Sigmoid colon (tissue), 7 donors: Measurements from ENCODE around the gene TSPAN18. TPM values are rescaled to one million over a fixed set of nuclear protein-coding genes. Genes with fewer than 3 reads are reported as not detected.

ENCODE experiments used
- DNase-seq: peaks from one replicate; pipeline ENCODE4 v3.0.0-alpha.2; 2019
- H3K27ac ChIP-seq, 4 donors: fragments of 200-600 bp; sonication (generic); one replicate each; pipeline ENCODE4 v1.5.1; 2016 to 2019; ENCODE audit warnings: mild to moderate bottlenecking in 1 of 4
- H3K27me3 ChIP-seq, 3 donors: fragments of 200-600 bp; sonication (generic); one replicate each; pipeline ENCODE4 v1.5.1; 2019; ENCODE audit warnings: mild to moderate bottlenecking in 1 of 3
- H3K36me3 ChIP-seq, 4 donors: fragments of 200-600 bp; sonication (generic); one replicate each; pipeline ENCODE4 v1.5.1; 2016 to 2019
- H3K4me1 ChIP-seq, 4 donors: fragments of 200-600 bp; sonication (generic); one replicate each; pipeline ENCODE4 v1.5.1; 2017 to 2019
- H3K4me3 ChIP-seq, 4 donors: fragments of 200-600 bp; sonication (generic); one replicate each; pipeline ENCODE4 v1.5.1; 2017 to 2019; ENCODE audit warnings: mild to moderate bottlenecking in 2 of 4, moderate library complexity in 1 of 4
- H3K9me3 ChIP-seq, 4 donors: fragments of 200-600 bp in 3 of 4; sonication (generic) in 3 of 4; one replicate each; pipeline versions ENCODE4 v1.5.1 to v1.6.1; 2013 to 2019
- EP300 ChIP-seq, 4 donors: sonication (generic); formaldehyde crosslinking; IDR thresholded peaks; one replicate each; pipeline ENCODE4 v1.6.1; 2017; ENCODE audit warnings: antibody characterized with exemption in 4 of 4
- POLR2A ChIP-seq, 2 donors: fragments of 450-650 bp; IDR thresholded peaks; one replicate each; pipeline ENCODE4 v1.6.1; 2016; ENCODE audit warnings: antibody characterized with exemption in 2 of 2, mild to moderate bottlenecking in 2 of 2, moderate library complexity in 2 of 2
- POLR2AphosphoS5 ChIP-seq, 4 donors: sonication (generic); formaldehyde crosslinking; IDR thresholded peaks; one replicate each; pipeline ENCODE4 v1.6.1; 2017; ENCODE audit warnings: antibody characterized with exemption in 4 of 4
- WGBS, 2 donors: extraction: QIAGEN DNeasy Blood & Tissue Kit; methylation state at CpG; one replicate each; pipeline ENCODE4 v1.1.7; 2013; 5-methylcytosine and 5-hydroxymethylcytosine counted together
- intact Hi-C: fragments of 100-400 bp; cut with DNase I; formaldehyde crosslinking; loops from one replicate; pipeline ENCODE4 v1.15.1; 2023
- polyA plus RNA-seq, 3 donors: library from polyadenylated mRNA; stranded (reverse); fragments of 200-250 nt; gene quantifications; one replicate each; pipeline ENCODE4 v1.2.3, GENCODE V29; 2013
- total RNA-seq, 4 donors: library from RNA; depleted of rRNA; stranded (reverse); fragments of >200 nt; gene quantifications; one replicate each; pipeline ENCODE4 v1.1.0, GENCODE V29; 2016
- TF ChIP-seq, protein P1 (sequence below), 4 experiments: fragments of 450-650 bp in 3 of 4; fragments of 200-600 bp in 1 of 4; IDR thresholded peaks; one replicate each; pipeline ENCODE4 v1.5.1; 2016 to 2019; ENCODE audit warnings: antibody characterized with exemption in 4 of 4, mild to moderate bottlenecking in 3 of 4, moderate library complexity in 2 of 4
- donor health status: healthy with polysubstance abuse.
- donor health status: Bipolar disorder and iron deficiency.
- donor health status: healthy.

The TSPAN18 gene
- total and polyA plus RNA-seq, 7 donors = 0.23 to 75.3 (median 13.8) TPM

DNA sequence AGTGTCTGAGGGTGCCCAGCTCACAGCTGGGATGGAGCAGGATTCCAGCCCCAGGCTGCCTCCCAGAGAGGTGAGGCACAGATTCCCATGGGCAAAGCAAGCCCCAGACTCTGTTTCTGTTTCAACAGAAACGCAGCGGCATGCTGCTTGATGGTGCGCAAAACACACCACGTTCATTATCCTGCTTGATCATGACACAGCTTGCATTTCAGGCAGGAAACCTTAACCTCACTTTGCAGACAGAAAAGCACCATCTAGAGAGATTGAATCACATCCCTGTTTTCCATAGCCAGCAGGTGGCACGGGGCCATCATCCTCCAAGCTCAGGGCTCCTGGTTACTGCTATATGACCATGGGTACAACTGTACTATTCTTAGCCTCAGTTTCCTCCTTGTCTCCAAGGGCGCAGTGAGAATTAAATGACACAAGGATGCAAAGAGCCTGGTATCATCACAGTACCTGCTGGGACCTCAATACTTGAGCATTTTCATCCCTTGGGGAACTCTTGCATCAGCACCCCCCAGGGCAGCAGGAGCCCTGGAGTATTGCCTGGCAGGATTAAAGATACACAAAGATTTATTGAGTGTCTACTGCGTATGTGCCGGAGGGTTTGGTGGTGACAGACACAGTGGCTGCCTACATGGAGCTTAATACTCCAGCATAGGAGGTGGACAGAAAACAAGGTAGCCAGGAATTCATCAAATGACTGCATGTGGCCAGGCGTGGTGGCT is 113.9 kb downstream of the TSPAN18 start:
- Histone ChIP-seq H3K9me3 (no peaks in the 10 kb centered on the region), H3K36me3 (no peaks in the 10 kb centered on the region), H3K27me3 (no peaks in the 10 kb centered on the region), H3K4me1 (peaks cover 0 to 49% (median 39%) of the 10 kb centered on the region in 4 donors), H3K27ac (peak overlapping the region in 2 of 4 donors; percentile 68 to 79), H3K4me3 (no peak overlapping the region)
- intact Hi-C loops = no loop called here
- TF ChIP-seq POLR2AphosphoS5 (IDR thresholded peaks at IDR 0.05) (no peak), EP300 (IDR thresholded peaks at IDR 0.05) (no peak), POLR2A (IDR thresholded peaks at IDR 0.05) (no peak)
- TF ChIP-seq, protein P1, sequence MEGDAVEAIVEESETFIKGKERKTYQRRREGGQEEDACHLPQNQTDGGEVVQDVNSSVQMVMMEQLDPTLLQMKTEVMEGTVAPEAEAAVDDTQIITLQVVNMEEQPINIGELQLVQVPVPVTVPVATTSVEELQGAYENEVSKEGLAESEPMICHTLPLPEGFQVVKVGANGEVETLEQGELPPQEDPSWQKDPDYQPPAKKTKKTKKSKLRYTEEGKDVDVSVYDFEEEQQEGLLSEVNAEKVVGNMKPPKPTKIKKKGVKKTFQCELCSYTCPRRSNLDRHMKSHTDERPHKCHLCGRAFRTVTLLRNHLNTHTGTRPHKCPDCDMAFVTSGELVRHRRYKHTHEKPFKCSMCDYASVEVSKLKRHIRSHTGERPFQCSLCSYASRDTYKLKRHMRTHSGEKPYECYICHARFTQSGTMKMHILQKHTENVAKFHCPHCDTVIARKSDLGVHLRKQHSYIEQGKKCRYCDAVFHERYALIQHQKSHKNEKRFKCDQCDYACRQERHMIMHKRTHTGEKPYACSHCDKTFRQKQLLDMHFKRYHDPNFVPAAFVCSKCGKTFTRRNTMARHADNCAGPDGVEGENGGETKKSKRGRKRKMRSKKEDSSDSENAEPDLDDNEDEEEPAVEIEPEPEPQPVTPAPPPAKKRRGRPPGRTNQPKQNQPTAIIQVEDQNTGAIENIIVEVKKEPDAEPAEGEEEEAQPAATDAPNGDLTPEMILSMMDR (IDR thresholded peaks at IDR 0.05) = no peak
- DNase-seq = no peak
- 87 to 90% methylated on average over 9 of the region's 9 CpGs for WGBS, 2 donors

DNA sequence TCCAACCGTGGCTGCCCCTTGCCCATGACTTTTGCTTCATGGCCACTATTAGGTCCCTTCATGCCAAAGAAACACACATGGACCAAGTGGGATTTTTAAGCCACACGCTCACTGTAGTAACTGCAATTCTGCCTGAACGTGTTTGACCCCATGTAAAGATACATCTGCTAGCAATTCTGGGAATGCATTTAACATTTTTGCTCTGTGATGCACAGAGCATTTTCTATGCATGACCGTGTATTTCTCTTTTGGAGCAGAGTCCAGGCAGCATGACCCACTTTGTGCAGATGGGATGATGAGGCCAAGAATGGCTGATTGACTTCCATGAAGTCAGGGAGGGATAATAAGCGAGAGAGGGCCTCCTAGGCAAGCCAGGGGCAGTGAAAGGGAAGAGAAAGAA is 115.5 kb downstream of the TSPAN18 start:
- DNase-seq = no peak
- WGBS, 2 donors = 81 to 83% methylated on average over 5 of the region's 5 CpGs
- TF ChIP-seq POLR2A (IDR thresholded peaks at IDR 0.05) (no peak), POLR2AphosphoS5 (IDR thresholded peaks at IDR 0.05) (no peak), EP300 (IDR thresholded peaks at IDR 0.05) (no peak)
- TF ChIP-seq, protein P1 (IDR thresholded peaks at IDR 0.05) = no peak
- Histone ChIP-seq H3K4me1 (peaks cover 0 to 40% (median 31%) of the 10 kb centered on the region in 4 donors), H3K4me3 (no peak overlapping the region), H3K36me3 (no peaks in the 10 kb centered on the region), H3K27me3 (no peaks in the 10 kb centered on the region), H3K27ac (peak overlapping the region; percentile 2 to 79 (median 66)), H3K9me3 (no peaks in the 10 kb centered on the region)
- intact Hi-C loops = no loop called here

DNA sequence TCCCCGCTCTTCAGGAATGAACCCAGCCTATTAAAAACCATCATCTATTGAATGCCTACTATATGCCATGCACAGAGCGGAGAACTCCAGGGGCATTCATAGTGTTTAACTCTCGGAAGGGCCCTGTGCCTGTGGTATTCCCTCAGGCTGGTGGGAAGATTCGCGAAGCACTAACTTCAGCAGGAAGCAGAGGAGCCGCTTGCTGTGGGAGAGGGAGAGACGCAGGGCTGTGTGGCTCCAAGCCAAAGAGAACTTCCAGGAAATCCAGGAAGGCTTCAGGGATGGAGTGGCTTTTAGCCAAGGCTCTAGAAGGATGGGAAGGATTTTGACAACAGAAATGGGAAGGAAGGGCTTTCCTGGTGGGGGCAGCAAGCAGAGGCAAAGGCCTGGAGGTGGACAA is 120.1 kb downstream of the TSPAN18 start:
- TF ChIP-seq, protein P1 (IDR thresholded peaks at IDR 0.05) = no peak
- TF ChIP-seq EP300 (IDR thresholded peaks at IDR 0.05) (no peak), POLR2AphosphoS5 (IDR thresholded peaks at IDR 0.05) (no peak), POLR2A (IDR thresholded peaks at IDR 0.05) (no peak)
- Histone ChIP-seq H3K27me3 (no peaks in the 10 kb centered on the region), H3K4me1 (peaks cover 0 to 21% (median 12%) of the 10 kb centered on the region in 4 donors), H3K36me3 (peaks cover 0 to 3% (median 0%) of the 10 kb centered on the region in 4 donors), H3K9me3 (no peaks in the 10 kb centered on the region), H3K4me3 (no peak overlapping the region), H3K27ac (no peak overlapping the region)
- WGBS, 2 donors = 89 to 92% methylated on average over 7 of the region's 7 CpGs
- DNase-seq = no peak
- intact Hi-C loops = no loop called here

DNA sequence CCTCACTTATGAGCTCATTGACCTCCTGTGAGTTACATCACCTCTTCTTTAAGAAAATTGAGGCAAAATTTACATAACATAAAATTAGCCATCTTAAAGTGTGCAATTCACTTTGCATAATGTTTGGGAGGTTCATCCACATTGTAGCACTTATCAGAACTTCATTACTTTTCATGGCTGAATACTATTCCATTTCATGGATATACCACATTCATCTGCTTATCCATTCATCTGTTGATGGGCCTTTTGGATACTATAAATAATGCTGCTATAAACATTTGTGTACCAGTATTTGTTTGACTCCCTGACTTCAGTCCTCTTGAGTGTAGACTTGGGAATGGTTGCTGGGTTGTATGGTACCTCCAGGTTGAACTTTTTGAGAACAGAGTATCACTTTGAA is 120.6 kb downstream of the TSPAN18 start:
- Histone ChIP-seq H3K9me3 (no peaks in the 10 kb centered on the region), H3K4me1 (peaks cover 0 to 17% (median 7%) of the 10 kb centered on the region in 4 donors)
- TF ChIP-seq EP300 (IDR thresholded peaks at IDR 0.05) = no peak

DNA sequence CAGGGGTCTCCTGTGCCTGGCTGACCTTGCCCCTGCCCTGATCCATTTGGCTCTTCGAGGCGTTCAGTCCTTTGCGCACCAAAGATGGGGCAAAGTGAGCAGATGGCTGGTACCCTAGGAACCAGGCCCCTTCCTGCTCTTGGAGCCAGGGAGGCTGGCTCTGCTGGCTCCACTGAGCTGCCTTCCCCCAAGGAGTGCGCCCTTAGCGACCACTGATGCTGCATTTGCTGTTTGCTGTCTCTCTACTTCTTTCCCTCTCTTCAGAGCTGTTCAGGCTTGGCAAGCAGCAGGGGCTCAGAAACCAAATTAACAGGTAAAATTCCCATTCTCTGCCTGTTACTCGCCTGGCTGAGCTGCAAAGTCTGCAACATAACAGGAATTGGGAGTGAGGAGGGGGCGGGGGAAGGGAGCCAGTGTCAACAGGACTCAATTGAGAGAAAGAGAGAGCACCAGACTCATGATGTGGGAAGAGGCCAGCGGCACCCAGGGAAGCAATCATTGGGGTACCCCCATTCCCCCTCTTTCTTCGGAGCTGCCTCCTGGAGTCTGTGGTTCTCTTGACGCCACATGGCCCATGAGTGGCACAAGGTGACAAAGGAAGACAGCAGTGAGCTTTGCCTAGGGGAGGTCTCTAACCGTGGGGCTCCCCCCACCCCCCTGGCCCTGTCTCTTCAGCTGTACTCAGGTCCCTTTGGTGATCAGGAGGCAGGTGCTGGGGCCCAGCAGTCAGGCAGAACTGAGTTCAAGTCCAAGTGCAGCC is 121.6 kb downstream of the TSPAN18 start:
- intact Hi-C loops = no loop called here
- 85 to 88% methylated on average over 11 of the region's 11 CpGs for WGBS, 2 donors
- DNase-seq = no peak
- Histone ChIP-seq H3K27ac (no peak overlapping the region), H3K9me3 (no peaks in the 10 kb centered on the region), H3K36me3 (peaks cover 0 to 3% (median 0%) of the 10 kb centered on the region in 4 donors), H3K27me3 (no peaks in the 10 kb centered on the region), H3K4me1 (peaks cover 0 to 23% (median 8%) of the 10 kb centered on the region in 4 donors), H3K4me3 (no peak overlapping the region)
- TF ChIP-seq, protein P1 (IDR thresholded peaks at IDR 0.05) = no peak
- TF ChIP-seq POLR2A (IDR thresholded peaks at IDR 0.05) (no peak), POLR2AphosphoS5 (IDR thresholded peaks at IDR 0.05) (no peak), EP300 (IDR thresholded peaks at IDR 0.05) (no peak)

More for the DNA sequence above, 120.6 kb downstream of the TSPAN18 start:
- intact Hi-C loops = no loop called here
- H3K27me3 ChIP-seq = no peaks in the 10 kb centered on the region
- peaks cover 0 to 3% (median 0%) of the 10 kb centered on the region in 4 donors for H3K36me3 ChIP-seq
- no peak for DNase-seq
- no peak overlapping the region for H3K4me3 ChIP-seq
- no peak overlapping the region for H3K27ac ChIP-seq
